ENCODE data around the gene NCOA5.

Gene NCOA5

DNA sequence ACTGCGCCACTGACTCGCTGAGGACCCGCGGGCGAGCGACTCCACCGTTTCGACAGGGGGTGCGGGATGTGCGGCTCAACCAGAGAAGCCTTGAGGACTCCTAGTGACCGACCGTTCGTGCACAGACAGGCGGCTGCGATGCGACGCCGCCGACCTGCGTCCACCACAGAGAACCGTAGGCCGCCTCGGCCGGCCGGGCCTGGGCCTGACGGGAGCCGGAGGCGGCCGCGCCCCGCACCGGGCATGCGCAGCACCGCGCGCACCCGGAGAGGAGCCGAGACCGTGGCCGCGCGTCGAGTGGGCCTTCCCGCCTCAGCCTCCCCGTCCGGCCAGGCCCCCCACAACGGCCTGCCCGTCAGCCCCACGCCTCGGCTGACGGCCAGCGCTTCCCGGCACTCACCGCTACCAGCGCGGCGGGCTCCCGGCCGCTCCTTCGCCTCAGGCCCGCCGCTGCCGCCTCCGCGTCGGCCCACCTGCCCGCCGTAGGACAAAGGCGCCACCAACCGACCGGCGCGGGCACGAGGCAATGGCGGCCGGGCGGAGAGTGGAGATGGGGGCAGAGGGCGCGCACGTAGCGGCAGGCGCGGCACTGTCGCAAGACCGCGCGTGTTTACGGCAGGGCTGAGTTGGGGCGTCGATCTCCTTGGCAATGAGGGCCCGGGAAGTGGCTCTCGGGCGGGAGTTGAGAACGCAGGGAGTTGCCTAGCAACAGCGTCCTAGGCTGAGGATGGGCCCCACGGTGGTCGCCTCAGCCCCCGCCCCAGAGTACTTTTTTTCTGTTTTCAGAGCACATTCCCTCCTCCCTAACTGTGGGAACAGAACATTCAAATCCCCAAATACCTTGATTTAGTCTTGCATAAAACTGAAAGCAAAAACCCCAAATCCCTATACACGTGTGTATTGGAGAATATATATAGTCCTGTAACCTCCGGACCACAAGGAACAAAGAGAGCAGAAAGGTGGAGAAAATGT, at the start of gene NCOA5:
NCOA5 (minus strand) TSS at position 546 of the 972 bp plus-strand sequence. CDS start 10,538 bp downstream, outside the sequence.
- DNase-seq (ENCODE audit: low read depth): peak; percentile 82

DNA sequence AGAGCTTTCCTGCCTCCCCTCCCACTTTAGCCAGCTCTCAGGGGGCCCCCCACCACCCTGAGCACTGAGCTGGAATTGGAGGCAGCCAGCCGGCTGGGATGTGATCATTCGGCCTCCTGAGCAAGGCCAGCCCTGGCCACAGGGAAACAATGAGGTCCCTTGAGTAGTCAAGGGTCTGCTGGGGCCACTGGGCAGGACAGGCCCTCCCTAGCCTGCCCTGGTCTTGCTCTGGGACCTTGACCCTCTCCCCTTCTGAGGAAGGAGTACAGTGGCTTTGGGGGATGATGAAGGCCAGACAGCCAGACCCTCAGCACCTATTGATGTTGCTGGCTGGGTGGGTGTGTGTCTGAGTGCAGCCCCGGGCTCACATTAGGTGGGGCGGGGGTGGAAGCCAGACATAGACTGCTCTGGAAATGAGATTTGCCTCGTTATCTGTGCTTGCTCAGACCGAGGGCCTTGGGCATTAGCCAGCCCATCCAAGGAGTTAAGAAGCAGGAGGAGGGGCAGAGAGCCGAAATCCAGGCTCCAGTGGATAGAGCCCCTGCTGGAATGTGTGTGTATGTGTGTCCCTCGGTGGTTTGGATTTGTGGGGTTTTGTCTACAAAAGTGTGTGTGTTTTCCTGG, 49.6 kb upstream of the NCOA5 start:
- no peak for DNase-seq (ENCODE audit: low read depth)

GRCh38 chr20:46137816-46138215, 48.1 kb upstream of the NCOA5 start:
- no peak for DNase-seq (ENCODE audit: low read depth)

DNA sequence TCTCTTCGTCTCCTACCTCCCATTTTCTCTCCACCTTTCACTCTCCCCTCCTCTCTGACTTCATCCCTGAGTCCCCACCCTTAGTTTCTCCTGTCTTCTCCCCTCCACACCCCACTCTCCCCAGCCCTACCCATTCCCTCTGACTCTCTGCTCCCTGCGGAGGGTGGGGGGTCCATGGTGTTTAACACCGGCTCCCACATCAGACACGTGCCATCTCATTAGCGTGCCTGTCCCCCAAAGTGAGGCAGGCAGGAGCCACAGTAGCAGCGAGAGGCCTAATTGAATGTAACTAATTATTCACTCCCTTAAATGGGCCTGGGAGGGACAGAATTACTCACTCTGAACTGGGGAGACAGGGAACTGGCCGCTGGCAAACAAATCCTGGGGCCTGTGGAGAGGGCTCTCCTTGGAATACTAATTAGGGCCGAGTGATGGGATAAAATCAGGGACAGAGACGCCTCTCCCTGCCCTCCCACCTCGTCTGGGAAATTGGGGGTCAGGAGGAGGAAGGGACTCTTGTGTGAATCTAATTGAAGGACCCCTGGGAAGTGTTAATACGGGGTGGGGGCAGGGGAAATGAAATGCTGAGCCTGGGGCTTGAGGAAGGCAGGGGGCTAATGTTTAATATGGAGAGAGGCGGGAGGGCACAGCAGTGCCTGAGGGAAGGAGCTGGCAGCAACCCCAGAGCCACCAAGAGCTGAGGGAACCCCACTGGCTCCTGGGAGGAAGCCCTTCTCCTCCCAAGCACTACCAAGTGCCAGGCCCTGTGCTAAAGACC, 46.3 kb upstream of the NCOA5 start:
- DNase-seq (ENCODE audit: low read depth): no peak

DNA sequence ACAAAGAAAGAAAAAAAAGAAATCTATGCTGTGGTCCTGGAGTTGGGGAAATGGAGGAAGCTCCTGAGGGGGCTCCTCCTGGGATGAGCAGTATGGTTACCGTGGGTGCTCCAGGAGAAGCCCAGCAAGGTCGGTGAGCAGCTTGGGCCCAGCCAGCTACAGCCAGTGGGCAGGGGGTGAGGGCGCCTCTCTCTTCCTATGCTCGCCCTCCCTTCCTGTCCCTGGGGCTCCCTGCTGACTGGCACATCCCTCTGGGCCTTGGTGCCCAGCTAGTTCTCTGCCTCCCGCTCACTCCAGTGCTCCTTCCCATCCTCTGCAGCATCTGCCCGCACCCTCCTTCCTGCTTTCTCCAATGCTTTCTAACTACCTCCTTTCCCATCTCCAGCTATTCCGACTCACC, 45.0 kb upstream of the NCOA5 start:
- DNase-seq (ENCODE audit: low read depth): no peak

DNA sequence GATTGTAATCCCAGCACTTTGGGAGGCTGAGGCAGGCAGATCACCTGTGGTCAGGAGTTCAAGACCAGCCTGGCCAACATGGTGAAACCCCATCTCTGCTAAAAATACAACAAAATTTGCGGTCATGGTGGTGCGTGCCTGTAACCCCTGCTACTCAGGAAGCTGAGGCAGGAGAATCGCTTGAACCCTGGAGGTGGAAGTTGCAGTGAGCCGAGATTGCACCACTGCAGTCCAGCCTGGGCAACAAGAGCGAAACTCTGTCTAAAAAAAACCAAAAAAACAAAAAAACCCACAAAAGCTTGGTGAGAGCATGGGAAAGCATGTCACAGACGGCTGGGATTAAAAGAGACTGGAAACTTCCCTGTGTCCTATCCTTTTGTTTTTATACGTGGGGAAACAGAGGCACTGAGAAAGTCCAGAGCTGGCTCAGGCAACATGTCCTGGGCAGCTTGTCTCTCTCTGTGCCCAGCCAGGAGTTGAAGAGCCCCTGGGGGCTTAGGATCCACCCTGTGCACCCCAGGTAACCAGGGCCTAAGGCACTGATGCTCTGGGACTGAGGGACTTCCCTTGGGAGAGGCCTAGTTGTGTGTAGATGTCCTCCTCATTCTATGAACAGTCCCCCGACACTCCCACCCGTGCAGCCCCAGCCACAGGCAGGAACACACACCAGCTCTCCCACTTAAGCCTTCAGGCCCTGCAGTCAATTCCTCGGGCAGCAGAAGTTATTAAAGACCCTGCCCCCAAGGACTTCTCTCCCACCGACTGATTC, 44.3 kb upstream of the NCOA5 start:
- DNase-seq (ENCODE audit: low read depth): no peak

DNA sequence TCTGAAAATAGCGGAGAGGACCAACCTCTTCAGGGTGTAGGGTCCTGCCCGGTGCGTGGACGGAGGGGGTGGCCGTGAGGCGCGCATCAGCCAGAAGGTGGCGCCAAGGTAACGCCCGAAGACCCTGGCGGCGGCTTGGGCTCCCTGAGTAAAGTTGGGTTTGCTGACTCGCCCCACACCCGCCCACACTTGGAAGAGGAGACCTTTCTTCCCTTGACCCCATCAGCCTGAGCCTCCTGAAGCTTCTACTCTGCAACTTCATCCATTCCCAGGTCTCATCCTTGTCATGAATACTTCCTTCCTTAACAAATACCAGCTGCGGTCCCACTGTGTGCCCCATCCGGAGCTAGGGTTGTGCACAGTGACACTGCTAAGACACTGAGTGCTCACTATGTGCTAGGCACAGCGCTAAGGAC, 43.0 kb upstream of the NCOA5 start:
- peak; percentile 36 for DNase-seq (ENCODE audit: low read depth)

DNA sequence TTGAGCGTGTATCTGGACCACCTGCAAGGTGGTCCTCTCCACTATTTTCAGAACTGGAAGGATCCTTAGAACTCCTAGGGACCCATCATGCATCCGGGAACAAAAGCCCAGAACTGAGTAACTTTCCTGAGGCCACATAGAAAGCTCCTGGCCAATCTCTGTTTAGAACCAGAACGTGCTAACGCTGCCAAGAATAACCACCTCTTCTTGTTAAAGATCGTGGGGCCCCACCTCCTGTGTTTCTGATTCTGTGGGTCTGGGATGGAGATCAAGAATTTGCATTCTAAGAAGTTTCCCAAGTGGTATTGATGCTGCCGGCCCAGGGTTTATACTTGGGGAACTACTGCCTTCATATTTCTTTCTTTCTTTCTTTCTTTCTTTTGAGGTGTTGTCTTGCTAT, 41.6 kb upstream of the NCOA5 start:
- no peak for DNase-seq (ENCODE audit: low read depth)

DNA sequence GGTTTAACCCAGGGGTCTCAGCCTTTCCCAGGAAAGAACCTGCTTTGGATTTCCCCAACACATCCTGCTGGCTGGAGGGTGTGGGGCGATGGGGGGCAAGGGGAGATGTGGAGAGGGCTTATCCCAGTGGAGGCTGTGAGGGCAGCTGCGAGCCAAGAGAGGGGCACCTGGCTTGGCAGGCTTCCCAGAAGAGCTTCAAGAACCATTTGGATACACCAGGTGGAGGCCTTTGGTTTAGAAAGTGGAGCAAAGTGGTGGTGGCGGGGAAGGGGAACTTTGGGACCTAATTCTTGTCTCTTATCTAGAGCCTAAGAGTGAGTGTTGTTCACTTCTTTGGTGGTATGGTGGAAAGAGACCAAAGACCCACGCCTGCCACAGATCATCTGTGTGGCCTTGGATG, 40.8 kb upstream of the NCOA5 start:
- no peak for DNase-seq (ENCODE audit: low read depth)

- no peak for DNase-seq (ENCODE audit: low read depth)
These were observed 40.3 kb upstream of the NCOA5 start for GRCh38 chr20:46129955-46130481.

DNA sequence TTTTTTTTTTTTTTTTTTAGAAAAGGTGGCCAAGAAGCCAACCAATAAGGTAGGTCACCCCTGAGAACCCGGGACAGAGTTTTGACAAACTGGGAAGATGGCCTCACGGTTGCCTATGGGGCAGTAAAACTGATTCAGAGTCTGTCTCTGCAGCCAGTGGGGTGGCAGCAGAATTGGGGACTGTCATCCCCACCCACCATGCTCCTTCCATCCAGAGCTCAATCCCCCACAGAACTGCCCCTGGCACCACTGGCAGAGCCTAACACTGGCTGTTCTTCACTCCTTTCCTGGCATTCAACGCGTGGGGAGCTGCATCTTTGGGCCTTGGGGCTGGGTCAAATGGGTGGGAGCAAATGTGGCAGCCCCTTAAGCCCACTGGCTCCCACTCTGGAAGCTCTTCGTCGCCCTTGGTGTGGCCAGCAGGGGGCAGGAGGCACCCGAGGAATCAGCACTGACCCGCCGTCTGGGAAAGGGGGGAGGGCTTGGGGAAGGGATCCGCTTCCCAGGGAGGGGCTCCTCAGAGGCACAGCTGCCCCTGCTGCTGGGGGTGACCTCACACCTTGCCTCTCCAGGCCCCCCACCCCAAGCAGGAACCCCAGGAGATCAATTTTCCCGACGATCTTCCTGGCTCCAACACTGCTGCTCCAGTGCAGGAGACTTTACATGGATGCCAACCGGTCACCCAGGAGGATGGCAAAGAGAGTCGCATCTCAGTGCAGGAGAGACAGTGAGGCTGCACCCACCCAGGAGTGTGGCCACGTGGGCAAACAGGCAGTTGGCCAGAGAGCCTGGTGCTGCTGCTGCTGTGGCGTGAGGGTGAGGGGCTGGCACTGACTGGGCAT, 38.8 kb upstream of the NCOA5 start:
- no peak for DNase-seq (ENCODE audit: low read depth)

- DNase-seq (ENCODE audit: low read depth): no peak
These were observed 37.7 kb upstream of the NCOA5 start for GRCh38 chr20:46127396-46128010.

- DNase-seq (ENCODE audit: low read depth): no peak
These were observed 36.8 kb upstream of the NCOA5 start for GRCh38 chr20:46126440-46127056.

- no peak for DNase-seq (ENCODE audit: low read depth)
These were observed 33.9 kb upstream of the NCOA5 start for GRCh38 chr20:46123482-46124245.

DNA sequence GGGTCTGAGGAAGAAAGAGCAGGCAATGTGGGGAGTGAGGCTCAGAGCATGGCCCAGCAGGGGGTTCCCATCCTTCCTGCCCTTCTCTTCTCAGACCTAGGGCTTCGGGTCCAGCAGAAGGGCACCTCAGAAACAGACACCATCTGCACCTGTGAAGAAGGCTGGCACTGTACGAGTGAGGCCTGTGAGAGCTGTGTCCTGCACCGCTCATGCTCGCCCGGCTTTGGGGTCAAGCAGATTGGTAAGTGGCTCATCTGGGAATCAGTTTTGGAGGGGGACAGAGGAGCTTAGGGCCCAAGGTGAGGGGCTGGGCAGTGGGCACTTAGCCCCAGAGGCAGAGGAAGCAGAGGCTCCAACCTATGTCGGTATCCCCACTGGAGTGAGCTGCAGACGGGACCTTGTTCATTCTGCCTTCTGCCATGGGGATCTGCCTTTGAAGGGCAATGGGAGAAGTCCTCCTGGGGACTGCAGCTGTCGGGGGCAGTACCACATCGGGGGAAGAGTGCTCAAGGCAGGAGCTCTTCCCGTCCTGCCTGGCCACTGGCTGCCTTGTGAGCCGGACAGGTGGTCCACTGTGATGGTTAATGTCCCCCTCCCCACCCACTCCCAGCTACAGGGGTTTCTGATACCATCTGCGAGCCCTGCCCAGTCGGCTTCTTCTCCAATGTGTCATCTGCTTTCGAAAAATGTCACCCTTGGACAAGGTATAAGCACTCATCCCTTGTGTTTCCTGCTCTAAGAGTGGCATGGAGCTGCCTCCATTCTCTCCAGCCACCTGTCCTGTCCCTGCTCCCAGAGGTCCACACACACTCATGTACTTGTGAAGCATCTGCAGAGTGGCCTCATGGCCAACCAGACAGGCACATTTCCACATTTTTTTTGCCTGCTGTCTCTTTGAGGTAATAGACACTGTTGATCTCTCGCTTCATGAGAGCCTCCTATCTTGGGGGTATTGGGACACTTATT, 33.0 kb upstream of the NCOA5 start:
- DNase-seq (ENCODE audit: low read depth): no peak

GRCh38 chr20:46122071-46122470, 32.3 kb upstream of the NCOA5 start:
- no peak for DNase-seq (ENCODE audit: low read depth)

GRCh38 chr20:46121184-46121930, 31.6 kb upstream of the NCOA5 start:
- no peak for DNase-seq (ENCODE audit: low read depth)
